GM21528 (cell line): ENCODE results near the gene IL4R.
"Not testable (repeated sequence)": the region's sequence is repeated elsewhere in the genome, so short reads cannot be mapped to it uniquely, and the experiment has no call there.

Experiments
- ATAC-seq: cut with Tn5 transposase; IDR thresholded peaks from one replicate; pipeline ENCODE4 v1.9.1; 2021; ENCODE audit warnings: mild to moderate bottlenecking, moderate library complexity; ENCODE audit not compliant: unreplicated experiment, low FRiP score

The IL4R gene

DNA sequence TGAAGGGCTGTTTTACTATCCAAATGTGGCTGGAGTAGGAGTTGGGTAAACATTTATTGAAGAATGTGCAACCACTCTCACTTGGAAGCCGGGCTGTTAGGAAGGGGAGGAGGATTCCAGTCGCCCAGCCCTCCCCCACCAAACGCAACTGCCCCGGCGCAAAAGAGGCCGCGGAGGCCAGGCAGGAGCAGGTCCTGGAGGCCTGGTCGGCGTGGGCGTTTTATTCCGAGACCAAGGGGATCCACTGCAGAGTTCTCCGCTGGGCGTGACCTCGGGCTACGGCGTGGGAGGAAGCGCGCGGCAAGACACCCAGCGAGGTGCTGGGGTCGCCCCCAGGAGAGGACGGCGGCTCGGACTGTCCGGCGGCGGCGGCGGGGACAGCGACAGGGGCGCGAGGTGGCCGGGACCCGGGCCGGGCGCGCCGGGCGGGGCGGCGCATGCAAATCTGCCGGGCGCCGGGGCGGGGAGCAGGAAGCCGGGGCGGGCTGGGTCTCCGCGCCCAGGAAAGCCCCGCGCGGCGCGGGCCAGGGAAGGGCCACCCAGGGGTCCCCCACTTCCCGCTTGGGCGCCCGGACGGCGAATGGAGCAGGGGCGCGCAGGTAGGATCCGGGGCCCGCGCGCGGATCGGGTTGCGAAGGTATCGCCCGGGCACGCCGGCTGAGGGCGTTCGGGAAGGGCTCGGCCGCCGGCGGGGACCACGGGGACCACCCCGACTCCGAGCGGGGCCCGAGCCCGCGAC is at the start of gene IL4R:
TSS of gene IL4R (plus strand) at position 553 of the 739 bp plus-strand sequence. CDS start 26,230 bp downstream, outside the sequence.
- peak; percentile 56 for ATAC-seq

DNA sequence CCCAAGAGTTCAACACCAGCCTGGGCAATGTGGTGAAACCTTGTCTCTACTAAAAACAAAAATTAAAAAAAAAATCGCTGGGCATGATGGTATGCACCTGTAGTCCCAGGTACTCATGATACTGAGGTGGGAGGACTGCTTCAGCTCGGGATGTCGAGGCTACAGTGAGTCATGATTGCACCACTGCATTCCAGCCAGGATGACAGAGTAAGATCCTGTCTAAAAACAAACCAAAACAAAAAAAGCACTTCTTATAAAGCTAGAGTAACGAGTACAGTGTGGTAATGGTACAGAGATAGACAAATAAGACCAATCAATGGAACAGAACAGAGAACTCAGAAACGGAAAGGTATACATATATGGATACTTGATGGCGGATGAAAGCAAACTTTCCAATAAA is 49.6 kb upstream of the IL4R start:
- no peak for ATAC-seq

DNA sequence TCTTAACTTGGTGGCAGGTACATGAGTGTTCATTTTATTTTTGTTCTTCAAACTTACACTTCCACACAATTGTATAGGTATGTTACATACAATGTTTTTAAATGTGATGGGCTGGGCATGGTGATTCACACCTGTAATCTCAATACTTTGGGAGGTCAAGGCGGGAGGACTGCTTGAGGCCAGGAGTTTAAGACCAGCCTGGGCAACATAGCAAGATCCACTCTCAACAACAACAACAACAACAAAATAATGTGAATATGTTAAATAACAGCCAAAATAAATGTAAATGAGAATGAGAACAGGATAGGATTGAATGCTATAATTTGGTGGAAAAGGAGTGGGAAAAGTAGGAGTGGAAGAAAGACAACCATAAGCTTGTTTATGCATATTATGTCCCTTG is 47.8 kb upstream of the IL4R start:
- no peak for ATAC-seq

DNA sequence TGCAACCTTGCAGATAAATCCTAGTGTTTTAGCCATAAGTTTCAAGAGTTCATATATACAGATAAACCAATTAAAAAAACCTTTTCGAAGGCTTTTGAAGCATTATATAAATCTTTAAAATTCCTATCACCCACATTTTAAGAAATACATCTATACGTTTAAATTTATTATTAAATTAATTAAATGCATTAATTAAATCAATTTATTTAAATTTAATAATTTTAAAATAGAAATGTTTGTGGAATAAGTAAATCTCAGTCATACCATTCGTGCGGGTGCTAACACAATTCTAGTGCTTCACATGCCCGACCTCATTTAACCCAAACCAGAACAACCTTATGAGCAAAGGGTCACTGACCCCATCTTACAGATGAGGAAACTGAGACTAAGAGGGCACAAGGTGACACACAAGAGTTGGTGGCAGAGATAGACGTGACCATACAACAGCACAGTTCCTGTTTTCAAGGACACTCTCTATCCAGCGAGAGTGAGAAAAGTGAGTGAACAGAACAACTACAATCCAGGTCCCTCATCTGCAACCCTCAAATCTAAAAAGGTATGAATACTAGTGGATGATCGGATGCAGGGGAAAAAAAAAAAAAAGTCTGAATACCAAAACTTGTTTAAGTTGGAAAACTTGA is 46.6 kb upstream of the IL4R start:
- no peak for ATAC-seq

DNA sequence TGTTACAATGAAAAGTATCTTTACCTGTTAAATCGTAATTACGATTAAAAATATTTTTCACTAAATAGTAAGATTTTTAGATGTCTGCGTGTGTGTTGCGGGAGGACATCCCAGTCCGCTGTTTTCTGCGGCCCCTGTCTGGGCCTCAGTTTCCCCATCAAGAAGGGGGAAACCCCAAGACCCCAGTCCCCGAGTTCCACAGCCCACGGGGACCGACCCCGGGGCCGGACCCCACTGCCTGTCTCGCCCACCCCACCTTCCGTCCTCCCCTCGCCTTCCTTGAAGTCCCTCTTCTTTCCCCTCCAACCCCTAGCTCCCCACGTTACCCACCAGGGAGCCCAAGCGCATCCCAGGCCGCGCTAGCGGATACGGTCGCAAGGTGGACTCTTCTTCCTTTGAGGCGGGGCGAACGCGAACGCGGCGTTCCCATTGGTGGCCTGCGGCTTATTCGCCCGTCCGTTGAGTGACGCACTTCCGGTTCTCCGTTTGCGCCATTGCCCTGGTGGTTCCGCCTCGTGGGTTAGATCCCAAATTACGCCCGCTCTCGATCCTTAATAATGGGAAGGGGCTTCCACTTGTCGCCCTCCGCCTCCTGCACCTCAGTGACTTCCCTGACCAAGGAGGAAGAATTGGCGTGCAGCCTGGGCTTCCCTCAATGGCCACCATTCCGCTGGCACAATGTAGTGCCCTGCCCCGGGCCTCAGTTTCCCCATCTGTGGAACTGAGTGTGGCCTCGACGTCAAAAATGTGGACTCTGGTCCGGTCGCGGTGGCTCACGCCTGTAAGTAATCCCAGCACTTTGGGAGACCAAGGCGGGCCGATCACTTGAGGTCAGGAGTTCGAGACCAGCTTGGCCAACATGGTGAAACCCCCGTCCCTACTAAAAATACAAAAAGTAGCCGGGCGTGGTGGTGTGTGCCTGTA is 45.1 kb upstream of the IL4R start, which contains the start of gene NSMCE1:
TSS of gene NSMCE1 (minus strand) at position 397 of the 924 bp plus-strand sequence. CDS start 11,202 bp downstream, outside the sequence.
- peak; percentile 92 for ATAC-seq

DNA sequence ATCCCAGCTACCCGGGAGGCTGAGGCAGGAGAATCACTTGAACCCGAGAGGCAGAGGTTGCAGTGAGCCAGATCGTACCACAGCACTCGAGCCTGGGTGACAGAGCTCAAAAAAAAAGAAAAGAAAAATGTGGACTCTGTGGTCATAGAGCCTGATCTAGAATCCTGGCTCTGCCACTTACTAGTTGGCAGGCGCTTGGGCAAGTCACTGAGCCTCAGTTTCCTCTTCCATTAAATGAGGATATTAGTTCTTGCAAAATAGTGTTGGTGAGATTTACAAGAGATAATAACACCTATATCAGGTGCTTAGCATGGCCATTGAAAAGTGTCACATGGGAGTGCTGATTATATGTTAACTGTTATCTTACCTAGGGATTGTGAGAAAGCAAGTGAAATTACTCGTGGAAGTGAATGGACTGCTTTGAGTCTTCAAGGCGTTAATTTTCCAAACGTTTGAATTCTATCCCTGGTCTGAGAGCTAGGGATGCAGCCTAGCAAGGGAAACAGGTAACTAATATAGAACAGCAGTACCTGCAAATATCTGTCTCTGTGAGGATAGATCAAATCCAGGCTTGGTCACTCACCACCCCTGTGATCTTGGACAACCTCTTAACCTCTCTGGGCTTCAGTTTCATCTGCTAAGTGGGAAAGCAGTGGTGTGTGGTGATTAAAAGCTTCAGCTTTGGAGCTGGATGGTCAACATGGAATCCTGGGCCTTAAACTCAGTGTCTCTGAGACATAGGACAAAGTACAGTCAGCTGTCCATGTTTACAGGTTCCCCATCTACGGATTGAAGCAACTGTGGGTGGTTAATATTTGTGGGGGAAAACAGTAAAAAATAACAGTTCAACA is 44.2 kb upstream of the IL4R start:
- ATAC-seq, result no peak

DNA sequence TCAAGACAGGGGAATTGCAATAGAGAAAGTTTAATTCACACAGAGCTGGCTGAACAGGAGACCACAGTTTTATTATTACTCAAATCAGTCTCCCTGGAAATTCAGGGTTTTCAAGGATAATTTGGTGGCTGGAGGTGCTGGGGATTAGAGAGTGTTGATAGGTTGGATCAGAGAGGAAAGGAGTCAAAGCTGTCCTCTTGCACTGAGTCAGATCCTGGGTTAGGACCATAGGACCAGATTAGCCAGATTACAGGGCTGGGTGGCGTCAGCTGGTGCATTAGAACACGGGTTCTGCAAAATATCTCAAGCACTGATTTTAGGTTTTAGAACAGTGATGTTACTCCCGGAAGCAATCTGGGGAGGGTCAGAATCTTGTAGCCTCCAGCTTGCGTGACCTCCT is 43.4 kb upstream of the IL4R start:
- no peak for ATAC-seq

DNA sequence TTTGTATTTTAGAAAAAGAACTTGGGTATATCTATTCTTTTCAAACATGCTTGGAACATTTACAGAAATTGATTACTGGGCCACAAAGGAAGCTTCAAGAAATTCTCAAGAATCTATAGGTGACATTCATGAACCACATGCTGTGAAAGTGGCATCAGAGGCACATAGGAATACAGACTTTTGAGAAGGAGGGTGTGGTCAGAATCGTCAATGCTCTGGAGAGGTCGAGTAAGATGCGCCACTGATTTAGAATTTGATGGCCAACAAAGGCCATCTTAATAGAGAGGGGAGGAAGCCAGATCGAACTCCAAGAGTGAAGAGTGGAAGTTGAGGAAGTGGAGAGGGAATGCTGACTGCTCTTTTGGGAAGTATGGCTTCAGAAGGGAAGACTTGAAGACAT is 41.7 kb upstream of the IL4R start:
- no peak for ATAC-seq

DNA sequence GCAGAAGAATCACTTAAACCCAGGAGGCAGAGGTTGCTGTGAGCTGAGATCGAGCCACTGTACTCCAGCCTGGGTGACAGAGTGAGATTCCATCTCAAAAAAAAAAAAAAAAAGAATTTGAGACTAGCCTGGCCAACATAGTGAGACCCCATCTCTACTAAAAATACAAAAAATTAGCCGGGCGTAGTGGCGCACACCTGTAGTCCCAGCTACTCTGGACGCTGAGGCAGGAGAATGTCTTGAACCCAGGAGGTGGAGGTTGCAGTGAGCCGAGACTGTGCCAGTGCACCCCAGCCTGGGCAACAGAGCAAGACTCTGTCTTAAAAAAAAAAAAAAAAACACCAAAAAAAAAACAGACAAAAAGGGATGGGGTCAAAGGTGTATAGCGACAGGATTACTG is 41.1 kb upstream of the IL4R start:
- not testable (repeated sequence) for ATAC-seq

DNA sequence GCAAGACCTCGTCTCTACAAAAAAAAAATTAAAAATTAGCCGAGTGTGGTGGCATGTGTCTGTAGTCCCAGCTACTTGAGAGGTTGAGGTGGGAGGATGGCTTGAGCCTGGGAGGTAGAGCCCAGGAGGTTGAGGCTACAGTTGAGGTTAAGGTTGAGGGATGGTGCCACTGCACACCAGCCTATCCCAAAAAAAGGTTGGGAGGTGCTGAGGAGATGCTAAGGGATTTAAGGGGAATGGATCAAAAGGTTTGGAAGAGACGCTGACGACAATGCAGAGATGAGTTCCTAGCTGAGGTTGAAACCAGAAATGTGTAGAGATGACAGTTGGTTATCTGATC is 40.5 kb upstream of the IL4R start:
- ATAC-seq, result no peak

DNA sequence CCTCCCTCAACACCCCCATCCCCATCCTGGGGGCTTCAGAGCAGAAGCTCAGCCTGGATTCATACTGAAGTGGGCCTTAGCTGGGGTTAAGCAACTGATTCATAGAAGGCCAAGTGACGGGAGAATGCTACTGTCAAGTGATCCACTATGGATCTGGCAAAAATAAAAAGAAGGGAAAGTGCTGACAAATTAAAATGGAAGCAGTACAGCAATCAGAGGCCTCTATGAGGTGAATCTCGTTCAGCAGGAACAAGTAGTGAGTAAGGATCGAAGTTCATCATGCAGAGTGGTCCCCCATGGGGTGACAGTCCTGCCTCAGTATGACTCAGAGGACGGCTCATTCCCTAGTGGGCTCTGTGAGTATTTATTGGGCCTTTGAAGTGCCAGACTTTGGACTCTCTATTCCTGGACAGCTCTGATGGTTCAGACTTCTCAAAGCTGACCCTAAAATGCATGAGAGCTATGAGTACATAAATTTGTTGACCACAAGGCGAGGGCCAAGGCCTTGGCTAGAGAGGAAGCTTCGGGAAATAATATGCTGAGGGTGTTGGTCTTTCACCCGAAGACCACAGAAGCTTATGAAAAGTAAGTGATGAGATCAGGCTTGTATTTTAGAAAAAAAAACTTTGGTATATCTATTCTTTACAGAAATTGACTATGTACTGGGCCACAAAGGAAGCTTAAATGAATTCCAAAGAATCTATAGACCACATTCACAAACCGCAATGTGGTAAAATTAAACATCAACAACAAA is 39.9 kb upstream of the IL4R start:
- ATAC-seq, result no peak

DNA sequence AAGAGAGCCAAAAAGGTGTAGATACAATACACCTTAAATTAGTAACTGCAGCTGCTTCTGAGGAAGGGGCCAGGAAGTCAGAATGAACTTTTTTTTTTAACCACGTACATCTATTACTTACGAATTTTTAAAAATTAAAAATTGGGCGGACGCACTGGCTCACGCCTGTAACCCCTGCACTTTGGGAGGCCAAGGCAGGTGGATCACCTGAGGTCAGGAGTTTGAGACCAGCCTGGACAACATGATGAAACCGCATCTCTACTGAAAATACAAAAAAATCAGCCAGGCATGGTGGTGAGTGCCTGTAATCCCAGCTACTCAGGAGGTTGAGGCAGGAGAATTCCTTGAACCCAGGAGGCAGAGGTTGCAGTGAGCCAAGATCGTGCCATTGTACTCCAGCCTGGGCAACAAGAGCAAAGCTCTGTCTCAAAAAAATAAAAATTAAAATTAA is 39.3 kb upstream of the IL4R start:
- ATAC-seq, result not testable (repeated sequence)

DNA sequence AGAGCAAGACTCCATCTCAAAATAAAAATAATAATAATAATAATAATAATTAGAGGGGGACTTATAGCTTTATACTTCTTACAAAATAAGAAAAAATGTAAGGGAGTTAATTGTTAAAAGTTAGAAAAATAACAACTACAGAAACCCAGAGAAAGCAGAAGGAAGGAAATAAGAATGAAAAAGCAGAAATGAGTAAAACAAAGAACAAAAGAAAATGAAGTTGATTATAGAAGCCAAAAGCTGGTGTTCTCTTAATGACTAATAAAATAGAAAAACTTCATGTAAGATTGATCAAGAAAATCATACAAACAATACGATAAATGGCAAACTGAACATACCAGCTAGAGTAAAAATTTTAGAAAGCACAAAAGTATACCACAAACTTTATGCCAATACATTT is 38.4 kb upstream of the IL4R start:
- no peak for ATAC-seq

DNA sequence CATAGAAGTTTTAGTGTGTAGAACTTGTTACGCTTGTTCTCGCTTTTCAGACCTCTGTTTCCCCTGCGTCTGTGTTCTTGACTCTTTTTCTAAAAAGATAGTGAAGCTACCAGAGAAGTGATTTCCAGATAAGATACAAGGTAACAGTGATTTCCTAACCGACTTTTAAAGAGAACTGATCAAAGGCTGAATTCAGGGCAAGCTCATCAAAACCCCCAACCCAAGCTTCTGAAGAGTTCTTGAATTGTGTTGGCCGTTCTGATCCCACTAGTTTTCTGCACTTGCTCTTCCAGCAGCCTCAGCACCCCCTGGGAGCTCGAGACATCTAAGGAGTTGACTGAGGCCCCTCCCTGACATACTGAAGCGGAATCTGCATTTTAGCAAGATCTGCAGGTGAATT is 32.5 kb upstream of the IL4R start:
- ATAC-seq, result no peak

DNA sequence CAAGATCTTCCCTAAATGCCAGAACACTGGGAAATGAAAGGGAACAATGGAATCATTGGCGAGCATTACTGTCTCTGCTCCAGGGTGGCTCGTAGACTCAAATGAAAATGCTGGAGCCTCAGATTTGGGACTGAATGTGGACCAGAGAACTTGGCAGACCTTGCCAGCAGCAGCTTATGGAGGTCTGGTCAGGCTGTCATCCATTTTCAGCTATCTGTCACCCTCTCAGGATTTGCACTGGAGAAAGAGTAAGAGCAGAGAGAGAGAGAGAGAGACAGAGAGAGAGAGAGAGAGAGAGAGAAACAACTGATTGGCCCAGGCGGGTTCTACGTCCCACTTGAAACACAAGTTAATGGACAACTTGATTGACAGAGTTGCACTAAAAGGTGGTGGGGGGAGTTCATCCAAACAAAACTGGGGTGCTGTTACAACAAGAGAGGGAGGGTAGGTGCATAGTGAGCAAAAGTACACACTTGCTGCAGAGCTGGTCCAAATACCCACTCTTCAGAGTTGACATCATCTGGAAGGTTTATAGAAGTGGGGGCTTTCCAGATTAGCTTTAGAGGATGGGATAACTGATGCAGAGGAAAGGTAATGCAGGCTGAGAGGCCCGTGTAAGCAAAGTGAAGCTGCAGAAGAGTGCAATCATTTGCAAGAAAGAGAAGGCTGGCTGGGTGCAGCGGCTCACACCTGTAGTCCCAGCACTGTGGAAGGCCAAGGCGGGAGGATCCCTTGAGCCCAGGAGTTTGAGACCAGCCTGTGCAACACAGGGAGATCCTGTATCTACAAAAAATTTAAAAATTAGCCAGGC is 28.7 kb upstream of the IL4R start:
- no peak for ATAC-seq

DNA sequence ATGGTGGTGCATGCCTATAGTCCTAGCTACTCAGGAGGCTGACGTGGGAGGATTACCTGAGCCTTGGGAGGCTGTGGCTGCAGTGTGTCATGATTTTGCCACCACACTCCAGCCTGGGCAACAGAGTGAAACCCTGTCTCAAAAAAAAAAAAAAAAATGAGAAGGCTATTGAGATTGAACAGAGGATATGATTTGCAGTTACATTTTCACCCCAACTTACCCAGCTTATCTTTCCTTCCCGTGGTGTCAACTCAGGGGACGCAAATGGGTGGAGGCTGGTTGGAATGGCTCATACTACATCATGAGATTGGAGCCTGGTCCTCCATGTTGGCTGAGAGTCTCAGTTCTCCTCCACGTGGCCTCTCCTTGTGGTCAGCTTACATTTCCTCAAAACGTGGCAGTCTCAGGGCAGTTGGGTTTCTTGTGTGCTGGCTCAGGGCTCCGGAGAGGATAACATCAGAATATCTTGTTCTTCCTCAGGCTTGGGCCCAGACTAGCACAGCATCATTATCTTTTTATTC is 28.0 kb upstream of the IL4R start:
- ATAC-seq, result no peak

DNA sequence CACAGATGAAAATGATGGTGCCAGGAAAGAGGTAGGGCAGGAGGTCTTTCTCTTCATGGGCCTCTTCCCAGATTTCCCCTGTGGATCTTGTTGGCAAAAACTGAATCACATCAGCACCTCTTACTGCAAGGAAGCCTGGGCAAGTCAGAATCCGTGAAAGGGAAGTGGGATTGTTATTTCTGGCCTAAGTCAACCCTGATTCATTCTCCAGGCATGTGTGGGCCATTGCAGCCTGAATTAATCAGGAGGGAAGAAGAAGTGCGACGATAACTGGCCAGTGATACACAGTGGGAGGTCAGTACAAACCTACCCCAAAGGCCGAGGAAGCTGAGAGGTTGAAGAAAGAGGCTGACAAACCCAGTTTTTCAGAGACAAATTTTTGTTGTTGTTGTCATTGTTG is 27.3 kb upstream of the IL4R start:
- ATAC-seq, result no peak

DNA sequence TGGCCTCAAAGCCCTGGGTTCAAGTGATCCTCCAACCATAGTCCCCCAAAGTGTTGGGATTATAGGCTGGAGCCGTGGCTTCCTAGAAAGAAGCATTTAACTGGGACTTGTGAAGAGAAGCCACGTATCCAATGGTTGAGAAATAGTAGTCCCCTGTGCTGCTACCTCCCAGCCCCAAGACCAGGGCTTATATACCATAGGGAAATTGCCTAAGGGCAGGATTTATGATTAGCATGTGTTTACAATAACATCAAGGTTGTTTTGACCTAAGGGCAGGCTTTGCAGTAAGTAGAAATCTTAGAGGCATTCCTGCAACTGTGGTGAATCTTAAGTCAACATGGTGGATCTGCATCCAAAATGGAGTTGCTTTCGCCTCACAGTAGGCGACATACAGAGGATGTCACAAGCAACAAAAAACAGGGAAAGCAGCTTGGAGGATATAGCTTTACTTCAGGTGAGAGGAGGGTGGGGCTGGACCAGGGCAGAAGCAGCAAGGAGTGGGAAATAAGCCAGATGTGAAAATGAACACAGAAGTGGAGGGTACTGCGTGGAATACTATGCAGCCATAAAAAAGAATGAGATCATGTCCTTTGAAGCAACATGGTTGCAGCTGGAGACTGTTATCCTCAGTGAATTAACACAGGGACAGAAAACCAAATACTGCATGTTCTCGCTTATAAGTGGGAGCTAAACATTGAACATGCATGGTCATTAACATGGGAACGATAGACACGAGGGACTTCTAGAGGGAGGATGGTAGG is 26.5 kb upstream of the IL4R start:
- ATAC-seq, result no peak
